Activated naive CD8-positive, alpha-beta T cell (primary cell): Measurements from ENCODE around the gene PPIP5K1.
"Not testable (repeated sequence)": the region's sequence is repeated elsewhere in the genome, so short reads cannot be mapped to it uniquely, and the experiment has no call there.

ENCODE experiments used
- H3K27ac Mint-ChIP-seq: one replicate; pipeline ENCODE4 v1.8.0; 2021; ENCODE audit warnings: mixed read lengths
- H3K27me3 Mint-ChIP-seq: one replicate; pipeline ENCODE4 v1.8.0; 2021; ENCODE audit warnings: mixed read lengths
- H3K36me3 Mint-ChIP-seq: one replicate; pipeline ENCODE4 v1.8.0; 2021; ENCODE audit warnings: mixed read lengths
- H3K4me1 Mint-ChIP-seq: one replicate; pipeline ENCODE4 v1.8.0; 2021; ENCODE audit warnings: low read depth, mixed read lengths
- H3K4me3 Mint-ChIP-seq: one replicate; pipeline ENCODE4 v1.8.0; 2021; ENCODE audit warnings: mild to moderate bottlenecking, mixed read lengths
- H3K9me3 Mint-ChIP-seq: one replicate; pipeline ENCODE4 v1.8.0; 2021; ENCODE audit warnings: low read depth, mixed read lengths

The PPIP5K1 gene

GRCh38 chr15:43562753-43563152 lies 27.3 kb downstream of the PPIP5K1 start:
- not testable (repeated sequence) for H3K9me3 Mint-ChIP-seq, H3K4me1 Mint-ChIP-seq, H3K27me3 Mint-ChIP-seq, H3K27ac Mint-ChIP-seq, H3K4me3 Mint-ChIP-seq, H3K36me3 Mint-ChIP-seq

DNA sequence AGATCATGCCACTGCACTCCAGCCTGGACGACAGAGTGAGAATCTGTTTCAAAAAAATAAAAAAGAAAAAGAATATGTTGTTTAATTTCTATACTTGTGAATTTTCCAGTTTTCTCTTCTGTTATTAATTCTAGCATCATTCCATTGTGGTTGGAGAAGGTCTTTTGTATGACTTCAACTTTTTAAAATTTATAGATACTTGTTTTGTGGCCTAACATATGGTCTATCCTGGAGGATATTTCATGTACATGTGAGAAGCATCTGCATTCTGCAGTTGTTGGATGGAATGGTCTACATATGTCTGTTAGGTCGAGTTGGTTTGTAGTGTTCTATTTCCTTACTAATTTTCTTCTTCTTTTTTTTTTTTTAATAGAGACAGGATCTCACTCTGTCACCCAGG lies 37.0 kb downstream of the PPIP5K1 start:
- Mint-ChIP-seq H3K27me3 (no peaks in the 10 kb centered on the region), H3K36me3 (peaks cover 10% of the 10 kb centered on the region), H3K27ac (no peak overlapping the region), H3K4me1 (no peaks in the 10 kb centered on the region), H3K9me3 (no peaks in the 10 kb centered on the region), H3K4me3 (no peak overlapping the region)

- Mint-ChIP-seq H3K4me3 (no peak overlapping the region), H3K36me3 (peaks cover 12% of the 10 kb centered on the region), H3K4me1 (no peaks in the 10 kb centered on the region), H3K27ac (no peak overlapping the region), H3K27me3 (no peaks in the 10 kb centered on the region), H3K9me3 (no peaks in the 10 kb centered on the region)
Observed at GRCh38 chr15:43552256-43552655, 37.8 kb downstream of the PPIP5K1 start.

DNA sequence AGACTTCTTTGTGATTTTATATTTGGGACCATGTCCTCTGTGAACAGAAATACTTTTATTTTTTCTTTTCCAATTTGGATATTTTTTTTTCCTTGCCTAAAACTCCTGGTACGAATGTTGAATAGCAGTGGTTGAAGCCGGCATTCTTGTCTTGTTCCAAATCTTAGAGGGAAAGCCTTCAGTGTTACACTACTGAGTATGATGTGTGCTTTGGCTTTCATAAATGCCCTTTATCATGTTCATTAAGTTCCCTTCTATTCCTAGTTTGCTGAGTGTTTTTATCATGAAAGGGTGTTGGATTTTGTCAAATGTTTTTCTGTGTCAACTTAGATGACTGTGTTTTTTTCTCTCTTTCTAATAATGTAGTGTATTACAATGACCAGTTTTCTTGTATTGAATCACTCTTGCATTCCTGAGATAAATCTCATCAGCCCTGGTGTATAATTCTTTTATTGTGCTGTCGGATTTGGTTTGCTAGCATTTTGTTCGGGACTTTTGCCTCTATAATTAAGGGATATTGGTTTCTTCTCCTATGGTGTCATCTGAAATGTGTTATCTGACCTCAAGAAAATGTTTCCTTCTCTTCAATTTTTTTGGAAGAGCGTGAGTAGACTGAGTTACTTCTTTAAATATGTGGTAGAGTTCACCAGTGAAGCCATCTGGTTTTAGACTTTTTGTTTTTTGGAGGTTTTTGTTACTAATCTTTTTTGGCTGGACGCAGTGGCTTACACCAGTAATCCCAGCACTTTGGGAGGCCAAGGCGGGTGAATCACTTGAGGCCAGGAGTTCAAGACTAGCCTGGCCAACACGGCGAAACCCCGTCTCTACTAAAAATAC lies 39.3 kb downstream of the PPIP5K1 start:
- Mint-ChIP-seq H3K27me3 (no peaks in the 10 kb centered on the region), H3K27ac (no peak overlapping the region), H3K4me1 (no peaks in the 10 kb centered on the region), H3K9me3 (no peaks in the 10 kb centered on the region), H3K4me3 (no peak overlapping the region), H3K36me3 (peaks cover 20% of the 10 kb centered on the region)

DNA sequence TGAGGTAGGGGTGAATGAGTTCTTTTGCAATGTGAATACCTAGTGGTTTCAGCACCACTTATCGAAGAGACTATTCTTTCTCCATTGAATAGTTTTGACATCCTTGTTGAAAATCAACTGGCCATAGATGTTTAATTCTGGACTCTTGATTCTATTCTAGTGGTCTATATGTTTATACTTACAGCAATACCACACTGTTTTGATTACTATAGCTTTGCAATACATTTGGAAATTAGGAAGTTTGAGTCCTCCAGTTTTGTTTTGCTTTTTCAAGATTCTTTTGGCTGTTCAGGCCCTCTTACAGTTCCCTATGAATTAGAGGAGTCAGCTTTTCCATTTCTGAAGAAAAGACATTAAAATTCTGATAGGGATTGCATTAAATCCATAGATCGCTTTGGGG lies 42.5 kb downstream of the PPIP5K1 start:
- Mint-ChIP-seq H3K27me3 (no peaks in the 10 kb centered on the region), H3K4me3 (no peak overlapping the region), H3K4me1 (no peaks in the 10 kb centered on the region), H3K27ac (no peak overlapping the region), H3K36me3 (peaks cover 20% of the 10 kb centered on the region), H3K9me3 (no peaks in the 10 kb centered on the region)

- H3K27me3 Mint-ChIP-seq, result no peaks in the 10 kb centered on the region
- H3K36me3 Mint-ChIP-seq, result peaks cover 15% of the 10 kb centered on the region
- no peak overlapping the region for H3K27ac Mint-ChIP-seq
- H3K4me3 Mint-ChIP-seq, result no peak overlapping the region
- H3K9me3 Mint-ChIP-seq, result no peaks in the 10 kb centered on the region
- H3K4me1 Mint-ChIP-seq, result peaks cover 5% of the 10 kb centered on the region
Observed at GRCh38 chr15:43545426-43545825, 44.6 kb downstream of the PPIP5K1 start.

DNA sequence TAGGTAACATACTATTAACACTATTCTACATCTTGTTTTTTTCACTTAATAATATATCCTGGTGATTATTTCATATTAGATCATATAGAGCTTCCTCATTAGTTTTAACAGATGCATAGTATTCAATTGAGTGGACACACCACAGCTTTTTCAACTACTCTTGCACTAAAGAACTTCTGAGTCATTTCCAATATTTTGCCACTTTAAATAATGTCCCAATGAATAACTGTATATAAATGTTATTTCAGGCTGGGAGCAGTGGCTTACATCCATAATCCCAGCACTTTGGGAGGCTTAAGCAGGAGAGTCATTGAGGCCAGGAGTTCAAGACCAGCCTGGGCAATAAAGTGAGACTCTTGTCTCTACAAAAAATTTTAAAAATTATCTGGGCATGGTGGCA lies 45.7 kb downstream of the PPIP5K1 start:
- Mint-ChIP-seq H3K4me3 (no peak overlapping the region), H3K4me1 (peaks cover 5% of the 10 kb centered on the region), H3K27me3 (no peaks in the 10 kb centered on the region), H3K36me3 (peaks cover 14% of the 10 kb centered on the region), H3K27ac (no peak overlapping the region), H3K9me3 (no peaks in the 10 kb centered on the region)

- H3K36me3 Mint-ChIP-seq, result peaks cover 3% of the 10 kb centered on the region
- peaks cover 5% of the 10 kb centered on the region for H3K4me1 Mint-ChIP-seq
- no peaks in the 10 kb centered on the region for H3K27me3 Mint-ChIP-seq
- H3K9me3 Mint-ChIP-seq, result no peaks in the 10 kb centered on the region
- H3K4me3 Mint-ChIP-seq, result no peak overlapping the region
- H3K27ac Mint-ChIP-seq, result no peak overlapping the region
Observed at GRCh38 chr15:43541785-43542184, 48.2 kb downstream of the PPIP5K1 start.

GRCh38 chr15:43538091-43538490 lies 51.9 kb downstream of the PPIP5K1 start:
- Mint-ChIP-seq H3K36me3 (peaks cover 4% of the 10 kb centered on the region), H3K4me3 (no peak overlapping the region), H3K27me3 (no peaks in the 10 kb centered on the region), H3K4me1 (peaks cover 5% of the 10 kb centered on the region), H3K9me3 (no peaks in the 10 kb centered on the region), H3K27ac (no peak overlapping the region)

DNA sequence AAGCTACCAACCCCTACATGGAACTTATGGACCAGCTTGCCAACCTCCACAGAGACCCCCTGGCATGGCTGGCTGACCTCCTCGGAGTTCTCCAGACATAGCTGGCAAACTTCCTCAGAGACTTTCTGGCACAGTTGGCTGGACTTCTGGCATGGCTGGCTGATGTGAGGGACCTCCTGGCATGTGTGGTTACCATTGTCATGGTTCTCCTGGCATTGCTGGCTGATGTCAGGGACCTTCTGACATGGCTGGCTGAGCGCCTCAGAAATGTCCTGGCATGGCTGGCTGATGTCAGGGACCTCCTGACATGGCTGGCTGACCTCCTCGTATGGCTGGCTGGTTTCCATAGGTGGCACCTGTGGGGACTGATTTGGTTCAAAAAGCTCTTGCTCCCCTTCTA lies 55.1 kb downstream of the PPIP5K1 start:
- Mint-ChIP-seq H3K4me1 (no peaks in the 10 kb centered on the region), H3K27ac (no peak overlapping the region), H3K36me3 (peaks cover 4% of the 10 kb centered on the region), H3K9me3 (no peaks in the 10 kb centered on the region), H3K27me3 (no peaks in the 10 kb centered on the region), H3K4me3 (no peak overlapping the region)

DNA sequence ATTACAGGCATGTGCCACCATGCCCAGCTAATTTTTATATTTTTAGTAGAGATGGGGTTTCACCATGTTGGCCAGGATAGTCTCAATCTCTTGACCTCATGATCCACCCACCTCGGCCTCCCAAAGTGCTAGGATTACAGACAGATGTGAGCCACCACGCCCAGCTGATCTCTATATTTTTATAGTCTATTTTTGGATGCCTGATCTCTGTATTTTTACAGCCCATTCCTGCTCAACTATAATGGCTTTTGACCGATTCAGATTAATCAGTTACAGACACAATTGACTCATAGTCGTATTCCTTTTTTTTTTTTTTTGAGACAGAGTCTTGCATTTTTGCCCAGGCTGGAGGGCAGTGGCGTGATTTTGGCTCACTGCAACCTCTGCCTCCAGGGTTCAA lies 57.2 kb downstream of the PPIP5K1 start:
- not testable (repeated sequence) for H3K27ac Mint-ChIP-seq, H3K27me3 Mint-ChIP-seq, H3K4me3 Mint-ChIP-seq, H3K4me1 Mint-ChIP-seq, H3K36me3 Mint-ChIP-seq, H3K9me3 Mint-ChIP-seq

GRCh38 chr15:43531018-43531670 lies 58.9 kb downstream of the PPIP5K1 start:
- Mint-ChIP-seq H3K27me3 (no peaks in the 10 kb centered on the region), H3K4me1 (no peaks in the 10 kb centered on the region), H3K36me3 (peaks cover 4% of the 10 kb centered on the region), H3K9me3 (no peaks in the 10 kb centered on the region), H3K4me3 (no peak overlapping the region), H3K27ac (no peak overlapping the region)

DNA sequence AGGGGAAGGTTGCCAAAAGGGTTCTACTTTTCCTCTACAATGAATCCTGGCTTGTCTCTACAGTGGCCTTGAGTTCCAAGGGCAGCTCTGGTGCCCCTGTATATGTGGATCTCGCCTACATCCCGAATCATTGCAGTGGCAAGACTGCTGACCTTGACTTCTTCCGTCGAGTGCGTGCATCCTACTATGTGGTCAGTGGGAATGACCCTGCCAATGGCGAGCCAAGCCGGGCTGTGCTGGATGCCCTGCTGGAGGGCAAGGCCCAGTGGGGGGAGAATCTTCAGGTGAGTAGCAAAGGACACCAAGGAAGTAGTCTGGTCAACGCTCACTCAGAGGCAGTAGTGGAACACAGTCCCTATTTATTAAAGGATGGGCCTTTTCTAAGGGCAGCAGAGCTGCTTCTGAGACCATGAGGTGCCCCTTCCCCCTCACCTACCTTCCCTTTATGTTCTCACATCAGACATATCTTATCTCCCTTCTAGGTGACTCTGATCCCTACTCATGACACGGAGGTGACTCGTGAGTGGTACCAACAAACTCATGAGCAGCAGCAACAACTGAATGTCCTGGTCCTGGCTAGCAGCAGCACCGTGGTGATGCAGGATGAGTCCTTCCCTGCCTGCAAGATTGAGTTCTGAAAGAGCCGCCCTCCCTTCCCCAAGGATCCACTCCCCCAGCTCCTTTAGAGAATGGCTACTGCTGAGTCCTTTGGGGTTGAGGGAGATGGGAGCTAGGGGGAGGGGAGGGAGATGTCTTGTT lies 60.2 kb downstream of the PPIP5K1 start:
- Mint-ChIP-seq H3K27ac (no peak overlapping the region), H3K27me3 (no peaks in the 10 kb centered on the region), H3K4me3 (no peak overlapping the region), H3K36me3 (no peaks in the 10 kb centered on the region), H3K9me3 (no peaks in the 10 kb centered on the region), H3K4me1 (peaks cover 8% of the 10 kb centered on the region)

DNA sequence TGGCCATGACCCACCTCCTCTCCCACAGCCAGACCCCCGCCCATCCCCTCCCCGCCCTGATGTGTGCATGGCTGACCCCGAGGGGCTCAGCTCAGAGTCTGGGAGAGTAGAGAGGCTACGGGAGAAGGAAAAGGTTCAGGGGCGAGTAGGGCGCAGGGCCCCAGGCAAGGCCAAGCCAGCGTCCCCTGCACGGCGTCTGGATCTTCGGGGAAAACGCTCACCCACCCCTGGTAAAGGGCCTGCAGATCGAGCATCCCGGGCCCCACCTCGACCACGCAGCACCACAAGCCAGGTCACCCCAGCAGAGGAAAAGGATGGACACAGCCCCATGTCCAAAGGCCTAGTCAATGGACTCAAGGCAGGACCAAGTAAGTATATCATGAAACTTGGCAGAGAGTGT lies 60.9 kb downstream of the PPIP5K1 start:
- Mint-ChIP-seq H3K27me3 (no peaks in the 10 kb centered on the region), H3K27ac (no peak overlapping the region), H3K4me3 (no peak overlapping the region), H3K4me1 (peaks cover 9% of the 10 kb centered on the region), H3K9me3 (no peaks in the 10 kb centered on the region), H3K36me3 (no peaks in the 10 kb centered on the region)

DNA sequence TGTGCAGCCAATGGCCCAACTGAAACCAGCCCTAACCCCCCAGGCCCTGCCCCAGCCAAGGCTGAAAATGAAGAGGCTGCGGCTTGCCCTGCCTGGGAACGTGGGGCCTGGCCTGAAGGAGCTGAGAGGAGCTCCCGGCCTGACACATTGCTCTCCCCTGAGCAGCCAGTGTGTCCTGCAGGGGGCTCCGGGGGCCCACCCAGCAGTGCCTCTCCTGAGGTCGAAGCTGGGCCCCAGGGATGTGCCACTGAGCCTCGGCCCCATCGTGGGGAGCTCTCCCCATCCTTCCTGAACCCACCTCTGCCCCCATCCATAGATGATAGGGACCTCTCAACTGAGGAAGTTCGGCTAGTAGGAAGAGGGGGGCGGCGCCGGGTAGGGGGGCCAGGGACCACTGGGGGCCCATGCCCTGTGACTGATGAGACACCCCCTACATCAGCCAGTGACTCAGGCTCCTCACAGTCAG lies 61.4 kb downstream of the PPIP5K1 start:
- no peak overlapping the region for H3K4me3 Mint-ChIP-seq
- H3K9me3 Mint-ChIP-seq, result no peaks in the 10 kb centered on the region
- H3K36me3 Mint-ChIP-seq, result no peaks in the 10 kb centered on the region
- no peaks in the 10 kb centered on the region for H3K27me3 Mint-ChIP-seq
- peaks cover 9% of the 10 kb centered on the region for H3K4me1 Mint-ChIP-seq
- H3K27ac Mint-ChIP-seq, result no peak overlapping the region
